VCaP (cell line): ENCODE measurements around the gene JADE2.

Source experiments
- H3K27ac ChIP-seq: fragments of 450-650 bp; 2 replicates; pipeline ENCODE4 v1.5.1; 2017
- CTCF ChIP-seq: fragments of 450-650 bp; conservative IDR thresholded peaks from 2 replicates; pipeline ENCODE4 v1.5.1; 2017; ENCODE audit warnings: mild to moderate bottlenecking, moderate library complexity

Gene JADE2

GRCh38 chr5:134534058-134534725 lies 8.7 kb downstream of the JADE2 start:
- TF ChIP-seq CTCF, result no peak
- no peak overlapping the region for H3K27ac ChIP-seq

GRCh38 chr5:134534726-134535110 lies 9.2 kb downstream of the JADE2 start:
- H3K27ac ChIP-seq, result no peak overlapping the region
- TF ChIP-seq CTCF, result no peak

GRCh38 chr5:134536876-134537275 lies 11.4 kb downstream of the JADE2 start:
- no peak overlapping the region for H3K27ac ChIP-seq
- TF ChIP-seq CTCF, result no peak

GRCh38 chr5:134537297-134537696 lies 11.8 kb downstream of the JADE2 start:
- no peak for TF ChIP-seq CTCF
- H3K27ac ChIP-seq, result no peak overlapping the region

GRCh38 chr5:134538296-134538695 lies 12.8 kb downstream of the JADE2 start:
- TF ChIP-seq CTCF, result no peak
- no peak overlapping the region for H3K27ac ChIP-seq

GRCh38 chr5:134539732-134540131 lies 14.3 kb downstream of the JADE2 start:
- TF ChIP-seq CTCF, result no peak
- H3K27ac ChIP-seq, result no peak overlapping the region

GRCh38 chr5:134540747-134541733 lies 15.6 kb downstream of the JADE2 start:
- no peak for TF ChIP-seq CTCF
- H3K27ac ChIP-seq, result no peak overlapping the region
